Transverse colon (tissue), 4 donors: ENCODE measurements around the gene VCP. TPM values are rescaled to one million over a fixed set of nuclear protein-coding genes. Genes with fewer than 3 reads are reported as not detected.

Experiments used
- DNase-seq: peaks from one replicate; pipeline ENCODE4 v3.0.0-alpha.2; 2019
- H3K27ac ChIP-seq, 4 donors: fragments of 200-600 bp; sonication (generic); 2 replicates each; pipeline ENCODE4 v1.5.1; 2016 to 2018; ENCODE audit warnings: inconsistent platforms in 4 of 4
- H3K27me3 ChIP-seq: fragments of 200-600 bp; sonication (generic); 2 replicates; pipeline ENCODE4 v1.5.1; 2017; ENCODE audit warnings: inconsistent platforms
- H3K36me3 ChIP-seq, 4 donors: fragments of 200-600 bp; sonication (generic); 2 replicates each; pipeline ENCODE4 v1.5.1; 2017 to 2019; ENCODE audit warnings: inconsistent platforms in 4 of 4
- H3K4me1 ChIP-seq, 4 donors: fragments of 200-600 bp; sonication (generic); 2 replicates each; pipeline ENCODE4 v1.5.1; 2017 to 2020; ENCODE audit warnings: inconsistent platforms in 4 of 4
- H3K4me3 ChIP-seq, 4 donors: fragments of 200-600 bp; sonication (generic); 1 replicate in 1 of 4; 2 replicates in 3 of 4; pipeline versions ENCODE4 v1.5.1 to v1.6.1; 2017 to 2019; ENCODE audit warnings: inconsistent platforms in 4 of 4
- H3K9me3 ChIP-seq, 2 donors: fragments of 200-600 bp; sonication (generic); 2 replicates each; pipeline ENCODE4 v1.5.1; 2017 to 2019; ENCODE audit warnings: inconsistent platforms in 2 of 2
- EP300 ChIP-seq: sonication (generic); formaldehyde crosslinking; IDR thresholded peaks from one replicate; pipeline ENCODE4 v1.6.1; 2017; ENCODE audit warnings: antibody characterized with exemption, low read depth
- POLR2A ChIP-seq: fragments of 450-650 bp; IDR thresholded peaks from one replicate; pipeline ENCODE4 v1.6.1; 2016; ENCODE audit warnings: antibody characterized with exemption, mild to moderate bottlenecking, moderate library complexity
- POLR2AphosphoS5 ChIP-seq, 3 donors: sonication (generic); formaldehyde crosslinking; IDR thresholded peaks; one replicate each; pipeline ENCODE4 v1.6.1; 2016; ENCODE audit warnings: antibody characterized with exemption in 3 of 3
- WGBS, 2 donors: methylation state at CpG; one replicate each; pipeline ENCODE4 v1.1.5; 2018; ENCODE audit warnings: low coverage in 1 of 2; 5-methylcytosine and 5-hydroxymethylcytosine counted together
- in situ Hi-C, 4 donors: fragments of 200-750 bp; cut with MboI; loops; one replicate each; pipeline versions ENCODE4 v1.15.0 to v1.15.1; 2017; ENCODE audit warnings: low sequenced_read_pairs in 3 of 4, low pct_ligation_motif_present in 1 of 4, low pct_unique_long_range_greater_than_20kb in 1 of 4
- intact Hi-C: fragments of 100-400 bp; cut with DNase I; formaldehyde crosslinking; loops from one replicate; pipeline ENCODE4 v1.15.1; 2023; ENCODE audit warnings: low total_unique reads
- total RNA-seq, 4 donors: library from RNA; depleted of rRNA; stranded (reverse); fragments of >200 nt; gene quantifications; one replicate each; pipeline ENCODE4 v1.1.0, GENCODE V29; 2016
- TF ChIP-seq, protein P1 (sequence below), 5 experiments: fragments of 200-600 bp in 3 of 5; fragments of 450-650 bp in 2 of 5; sonication (generic) in 3 of 5; IDR thresholded peaks; 1 replicate in 2 of 5; 2 replicates in 3 of 5; pipeline ENCODE4 v1.5.1; 2016 to 2017; ENCODE audit warnings: antibody characterized with exemption in 5 of 5, inconsistent platforms in 3 of 5, mild to moderate bottlenecking in 2 of 5, moderate library complexity in 1 of 5

VCP gene
- total RNA-seq, 4 donors from 2014 or later = 45.3 to 196 (median 124) TPM

DNA sequence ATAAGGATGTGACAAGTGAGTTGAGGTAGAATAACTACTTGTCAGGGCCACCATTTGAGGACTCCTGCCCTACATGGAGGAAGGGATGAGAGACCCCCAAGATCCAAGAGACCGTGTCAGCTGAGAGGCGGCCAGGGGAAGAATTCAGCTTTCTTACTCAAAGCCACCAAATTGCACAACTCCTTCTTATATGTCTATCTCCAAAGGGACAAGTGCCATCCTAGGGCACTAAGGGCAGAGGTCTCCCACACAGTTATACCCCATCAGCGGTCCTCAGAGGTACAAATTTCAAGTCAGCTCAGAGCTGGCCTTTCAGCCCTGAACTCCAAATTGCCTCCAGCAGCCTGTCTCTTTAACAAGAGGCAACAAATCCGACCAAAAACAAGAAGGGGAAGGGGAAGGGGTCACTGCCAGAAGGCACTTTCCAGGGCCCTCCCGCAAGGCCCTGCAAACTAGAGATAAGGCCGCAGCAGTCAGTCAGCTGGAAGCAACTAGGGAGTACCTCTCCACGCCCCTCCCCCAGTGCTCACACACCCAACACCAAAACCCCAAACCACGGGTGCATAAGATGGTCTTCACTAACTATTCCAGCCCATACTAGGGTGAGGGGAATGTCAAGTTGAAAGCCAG is 36.6 kb upstream of the VCP start:
- WGBS, 2 donors = 78% methylated on average over 7 of the region's 8 CpGs; no CpG with 5 or more reads in 1 of the 2 donors
- Histone ChIP-seq H3K4me3 (no peak overlapping the region), H3K9me3 (no peaks in the 10 kb centered on the region), H3K4me1 (peaks cover 22 to 36% (median 34%) of the 10 kb centered on the region in 4 donors), H3K27ac (no peak overlapping the region), H3K27me3 (no peaks in the 10 kb centered on the region), H3K36me3 (peaks cover 0 to 37% (median 8%) of the 10 kb centered on the region in 4 donors)
- DNase-seq = no peak
- TF ChIP-seq, protein P1, sequence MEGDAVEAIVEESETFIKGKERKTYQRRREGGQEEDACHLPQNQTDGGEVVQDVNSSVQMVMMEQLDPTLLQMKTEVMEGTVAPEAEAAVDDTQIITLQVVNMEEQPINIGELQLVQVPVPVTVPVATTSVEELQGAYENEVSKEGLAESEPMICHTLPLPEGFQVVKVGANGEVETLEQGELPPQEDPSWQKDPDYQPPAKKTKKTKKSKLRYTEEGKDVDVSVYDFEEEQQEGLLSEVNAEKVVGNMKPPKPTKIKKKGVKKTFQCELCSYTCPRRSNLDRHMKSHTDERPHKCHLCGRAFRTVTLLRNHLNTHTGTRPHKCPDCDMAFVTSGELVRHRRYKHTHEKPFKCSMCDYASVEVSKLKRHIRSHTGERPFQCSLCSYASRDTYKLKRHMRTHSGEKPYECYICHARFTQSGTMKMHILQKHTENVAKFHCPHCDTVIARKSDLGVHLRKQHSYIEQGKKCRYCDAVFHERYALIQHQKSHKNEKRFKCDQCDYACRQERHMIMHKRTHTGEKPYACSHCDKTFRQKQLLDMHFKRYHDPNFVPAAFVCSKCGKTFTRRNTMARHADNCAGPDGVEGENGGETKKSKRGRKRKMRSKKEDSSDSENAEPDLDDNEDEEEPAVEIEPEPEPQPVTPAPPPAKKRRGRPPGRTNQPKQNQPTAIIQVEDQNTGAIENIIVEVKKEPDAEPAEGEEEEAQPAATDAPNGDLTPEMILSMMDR (IDR thresholded peaks at IDR 0.05) = no peak
- no peak for TF ChIP-seq EP300
- TF ChIP-seq POLR2A = no peak
- no peak for TF ChIP-seq POLR2AphosphoS5 (IDR thresholded peaks at IDR 0.05)
- in situ Hi-C loops (loop anchor here in 1 of 4 donors (25.0 kb wide), 1 partner anchor 453 kb away; a partner anchor contains a TSS), intact Hi-C loops (no loop called here)

DNA sequence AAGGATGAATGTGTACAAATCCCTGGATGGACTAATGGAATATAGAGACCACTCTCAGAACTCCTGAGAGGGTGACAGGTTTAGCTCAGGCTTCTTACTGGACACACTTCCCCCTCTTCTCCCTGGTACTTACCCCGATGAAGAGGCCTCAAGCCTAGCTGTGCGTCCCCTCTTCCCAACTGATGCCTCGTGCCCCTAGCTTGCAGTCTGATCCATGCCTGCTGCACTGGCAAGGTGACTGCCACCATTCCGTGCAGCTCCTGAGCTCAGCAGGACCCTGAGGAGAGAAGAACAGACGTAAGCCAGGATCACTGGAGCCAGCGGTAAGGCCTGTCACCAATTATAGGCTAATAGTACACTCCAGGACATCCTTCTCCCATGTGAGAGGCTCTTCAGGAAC is 36.0 kb upstream of the VCP start:
- H3K36me3 ChIP-seq = peaks cover 0 to 37% (median 8%) of the 10 kb centered on the region in 4 donors
- no peak overlapping the region for H3K27ac ChIP-seq
- peaks cover 17 to 36% (median 32%) of the 10 kb centered on the region in 4 donors for H3K4me1 ChIP-seq
- in situ Hi-C loops = loop anchor here in 1 of 4 donors (25.0 kb wide), 1 partner anchor 454 kb away; a partner anchor contains a TSS
- intact Hi-C loops = no loop called here
- 90% methylated on average over 6 of the region's 6 CpGs; no CpG with 5 or more reads in 1 of the 2 donors for WGBS, 2 donors
- TF ChIP-seq EP300 (no peak), POLR2AphosphoS5 (IDR thresholded peaks at IDR 0.05) (no peak), POLR2A (no peak)
- TF ChIP-seq, protein P1 (IDR thresholded peaks at IDR 0.05) = no peak
- DNase-seq = no peak
- H3K27me3 ChIP-seq = no peaks in the 10 kb centered on the region
- no peak overlapping the region for H3K4me3 ChIP-seq
- H3K9me3 ChIP-seq = no peaks in the 10 kb centered on the region

DNA sequence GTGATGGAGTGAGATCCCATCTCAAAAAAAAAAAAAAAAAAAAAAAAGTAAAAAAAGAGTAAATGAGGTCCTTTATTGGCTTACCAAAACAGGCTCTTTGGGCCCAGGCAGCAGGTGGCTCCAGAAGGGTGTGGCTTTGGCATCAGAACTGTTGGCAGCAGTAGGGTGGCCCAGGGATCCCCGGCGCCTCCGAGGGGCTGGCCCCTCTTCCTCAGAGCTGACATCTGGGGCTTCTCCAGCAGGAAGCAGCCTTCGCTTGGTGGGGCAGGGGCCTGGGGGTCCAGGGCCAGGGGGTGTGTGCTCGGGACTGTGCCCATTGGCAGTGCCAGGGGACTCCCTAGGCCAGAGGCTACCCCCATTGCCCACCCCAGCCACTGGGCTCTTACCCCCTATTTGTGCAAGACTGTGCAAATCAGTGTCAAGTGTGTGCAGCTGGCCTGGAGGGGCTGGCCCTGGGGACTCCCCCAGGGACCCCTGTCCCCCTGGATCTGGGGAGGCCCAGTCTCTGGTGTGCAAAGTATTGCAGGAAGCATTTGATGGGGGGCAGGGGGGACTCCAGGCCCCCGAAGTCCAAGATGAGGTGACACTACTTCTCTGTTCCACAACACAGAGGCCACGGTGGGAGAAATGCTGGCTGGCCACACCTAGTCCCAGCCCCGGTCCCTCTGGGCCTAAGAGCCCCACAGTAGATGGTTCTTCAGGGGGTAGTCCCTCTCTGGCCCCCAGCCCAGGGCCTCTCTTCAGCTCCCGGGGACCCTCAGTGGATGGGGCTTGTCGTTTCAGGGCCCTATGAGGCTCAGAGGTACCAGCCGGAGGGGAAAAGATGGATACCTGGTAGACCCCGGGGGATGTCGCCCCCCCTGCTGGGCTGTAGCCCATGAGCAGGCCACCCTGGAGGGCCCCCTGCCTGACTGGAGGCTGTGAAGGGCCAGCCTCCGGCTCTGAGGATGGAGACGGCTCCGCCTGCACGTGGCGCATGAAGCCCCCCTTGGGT is 35.2 kb upstream of the VCP start:
- intact Hi-C loops = no loop called here
- in situ Hi-C loops = loop anchor here in 1 of 4 donors (25.0 kb wide), 1 partner anchor 455 kb away; a partner anchor contains a TSS

More for the DNA sequence above, 35.2 kb upstream of the VCP start:
- Histone ChIP-seq H3K4me3 (no peak overlapping the region), H3K27me3 (no peaks in the 10 kb centered on the region), H3K4me1 (peaks cover 15 to 30% (median 28%) of the 10 kb centered on the region in 4 donors), H3K9me3 (no peaks in the 10 kb centered on the region), H3K27ac (no peak overlapping the region), H3K36me3 (peaks cover 0 to 37% (median 8%) of the 10 kb centered on the region in 4 donors)
- WGBS, 2 donors = 56 to 78% methylated on average over 3 to 13 of the region's 18 CpGs
- TF ChIP-seq POLR2AphosphoS5 (IDR thresholded peaks at IDR 0.05) = no peak
- TF ChIP-seq, protein P1 (IDR thresholded peaks at IDR 0.05) = no peak
- no peak for TF ChIP-seq EP300
- no peak for TF ChIP-seq POLR2A
- DNase-seq = no peak
